Glutamatergic neuron (in vitro differentiated cells): ENCODE measurements around the gene ZNF385A. TPM values are rescaled to one million over a fixed set of nuclear protein-coding genes. Genes with fewer than 3 reads are reported as not detected.

Experiments used
- DNase-seq: peaks from one replicate; pipeline ENCODE4 v3.0.0; 2022
- H3K27ac Mint-ChIP-seq: one replicate; pipeline ENCODE4 v1.8.0; 2020; ENCODE audit warnings: mild to moderate bottlenecking, mixed read lengths, inconsistent platforms; ENCODE audit not compliant: unreplicated experiment
- H3K27me3 Mint-ChIP-seq: one replicate; pipeline ENCODE4 v1.8.0; 2020; ENCODE audit warnings: mild to moderate bottlenecking, moderate library complexity, mixed read lengths, inconsistent platforms; ENCODE audit not compliant: unreplicated experiment
- H3K36me3 Mint-ChIP-seq: one replicate; pipeline ENCODE4 v1.8.0; 2020; ENCODE audit warnings: mild to moderate bottlenecking, mixed read lengths, inconsistent platforms; ENCODE audit not compliant: unreplicated experiment
- H3K4me1 Mint-ChIP-seq: one replicate; pipeline ENCODE4 v1.8.0; 2020; ENCODE audit warnings: mild to moderate bottlenecking, low read depth, mixed read lengths, inconsistent platforms; ENCODE audit not compliant: unreplicated experiment
- H3K4me3 Mint-ChIP-seq: one replicate; pipeline ENCODE4 v1.8.0; 2020; ENCODE audit warnings: mild to moderate bottlenecking, mixed read lengths, inconsistent platforms; ENCODE audit not compliant: unreplicated experiment
- H3K9me3 Mint-ChIP-seq: one replicate; pipeline ENCODE4 v1.8.0; 2020; ENCODE audit warnings: mild to moderate bottlenecking, moderate library complexity, mixed read lengths, inconsistent platforms; ENCODE audit not compliant: unreplicated experiment
- CTCF ChIP-seq: fragments of 200-600 bp; sonication (generic); IDR thresholded peaks from one replicate; pipeline ENCODE4 v1.5.0; 2021; ENCODE audit not compliant: partially characterized antibody, unreplicated experiment
- total RNA-seq: library from RNA; stranded (reverse); fragmentation: NEBNext Ultra II Directional; extraction: Animal tissue kit (Norgen Biotek cat#: 25700); gene quantifications from one replicate; pipeline ENCODE4 v1.2.1, GENCODE V29; 2021; ENCODE audit not compliant: unreplicated experiment

The ZNF385A gene
- total RNA-seq, 1 donor from 2014 or later = 26.6 TPM

GRCh38 chr12:54416687-54417603 is 32.4 kb upstream of the ZNF385A start:
- peaks cover 4% of the 10 kb centered on the region for H3K9me3 Mint-ChIP-seq
- no peaks in the 10 kb centered on the region for H3K4me1 Mint-ChIP-seq
- no peak for DNase-seq
- H3K27ac Mint-ChIP-seq = no peak overlapping the region
- no peak overlapping the region for H3K4me3 Mint-ChIP-seq
- no peak for TF ChIP-seq CTCF
- peaks cover 5% of the 10 kb centered on the region for H3K36me3 Mint-ChIP-seq
- peaks cover 4% of the 10 kb centered on the region for H3K27me3 Mint-ChIP-seq

- H3K9me3 Mint-ChIP-seq = peaks cover 4% of the 10 kb centered on the region
- H3K27me3 Mint-ChIP-seq = peaks cover 4% of the 10 kb centered on the region
- H3K4me1 Mint-ChIP-seq = no peaks in the 10 kb centered on the region
- no peak overlapping the region for H3K27ac Mint-ChIP-seq
- no peak for DNase-seq
- H3K36me3 Mint-ChIP-seq = peaks cover 5% of the 10 kb centered on the region
- TF ChIP-seq CTCF = no peak
- H3K4me3 Mint-ChIP-seq = no peak overlapping the region
Observed at GRCh38 chr12:54415221-54415929, 30.8 kb upstream of the ZNF385A start.

GRCh38 chr12:54413284-54414190 is 29.0 kb upstream of the ZNF385A start:
- peaks cover 5% of the 10 kb centered on the region for H3K36me3 Mint-ChIP-seq
- DNase-seq = no peak
- H3K9me3 Mint-ChIP-seq = peaks cover 2% of the 10 kb centered on the region
- H3K4me3 Mint-ChIP-seq = no peak overlapping the region
- H3K27me3 Mint-ChIP-seq = peaks cover 4% of the 10 kb centered on the region
- TF ChIP-seq CTCF = no peak
- no peaks in the 10 kb centered on the region for H3K4me1 Mint-ChIP-seq
- no peak overlapping the region for H3K27ac Mint-ChIP-seq

- Mint-ChIP-seq H3K4me3 (no peak overlapping the region), H3K27ac (no peak overlapping the region), H3K9me3 (peaks cover 2% of the 10 kb centered on the region), H3K27me3 (peaks cover under 1% of the 10 kb centered on the region), H3K4me1 (no peaks in the 10 kb centered on the region), H3K36me3 (peaks cover 5% of the 10 kb centered on the region)
- no peak for DNase-seq
- no peak for TF ChIP-seq CTCF
Observed at GRCh38 chr12:54412786-54413185, 28.3 kb upstream of the ZNF385A start.
